ENCODE data around the gene PLCB4.

The PLCB4 gene

GRCh38 chr20:9200620-9201019 lies 131.7 kb downstream of the PLCB4 start:
- TF ChIP-seq CTCF (IDR thresholded peaks at IDR 0.05; ENCODE audit: low read depth, low read length) = no peak
- no peak overlapping the region for H3K4me3 ChIP-seq (ENCODE audit: low read depth, low read length)

GRCh38 chr20:9202420-9203080 lies 133.7 kb downstream of the PLCB4 start:
- no peak for TF ChIP-seq CTCF (IDR thresholded peaks at IDR 0.05; ENCODE audit: low read depth, low read length)
- no peak overlapping the region for H3K4me3 ChIP-seq (ENCODE audit: low read depth, low read length)

DNA sequence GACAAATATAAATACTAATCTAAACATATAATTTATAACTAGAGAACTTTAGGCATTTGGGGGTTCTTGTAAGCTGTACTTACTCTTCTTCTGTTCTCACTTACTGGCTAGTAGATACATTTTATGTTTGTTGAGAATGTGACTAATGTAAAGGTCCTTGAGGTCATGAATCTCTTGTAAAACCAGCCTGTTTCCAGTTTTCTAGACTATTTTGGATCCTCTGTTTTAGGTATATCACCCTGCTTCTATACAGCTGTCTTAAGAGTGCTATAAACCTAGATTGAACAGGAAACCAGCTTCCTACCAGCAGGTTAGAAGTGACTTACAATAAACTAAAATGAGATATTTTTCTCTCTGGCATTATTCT lies 134.2 kb downstream of the PLCB4 start:
- TF ChIP-seq CTCF (IDR thresholded peaks at IDR 0.05; ENCODE audit: low read depth, low read length) = no peak
- H3K4me3 ChIP-seq (ENCODE audit: low read depth, low read length) = no peak overlapping the region

DNA sequence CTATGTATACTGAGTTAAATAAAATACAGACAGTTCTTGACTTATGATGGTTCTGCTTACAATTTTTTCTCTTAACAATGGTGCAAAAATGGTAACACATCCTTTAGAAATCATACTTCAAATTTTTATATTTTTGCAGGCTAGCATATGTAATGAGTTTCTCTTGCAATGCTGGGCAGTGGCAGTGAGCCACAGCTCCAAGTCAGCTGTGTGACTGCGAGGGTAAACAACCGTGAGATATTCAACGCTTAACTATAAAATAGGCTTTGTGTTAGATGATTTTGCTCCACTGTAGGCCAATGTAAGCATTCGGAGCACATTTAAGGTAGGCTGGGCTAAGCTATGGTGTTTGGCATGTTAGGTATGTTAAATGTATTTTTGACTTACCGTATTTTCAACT lies 136.1 kb downstream of the PLCB4 start:
- H3K4me3 ChIP-seq (ENCODE audit: low read depth, low read length) = no peak overlapping the region
- no peak for TF ChIP-seq CTCF (IDR thresholded peaks at IDR 0.05; ENCODE audit: low read depth, low read length)

- H3K4me3 ChIP-seq (ENCODE audit: low read depth, low read length) = no peak overlapping the region
- no peak for TF ChIP-seq CTCF (IDR thresholded peaks at IDR 0.05; ENCODE audit: low read depth, low read length)
These were observed 137.6 kb downstream of the PLCB4 start for GRCh38 chr20:9206486-9206885.

- no peak for TF ChIP-seq CTCF (IDR thresholded peaks at IDR 0.05; ENCODE audit: low read depth, low read length)
- no peak overlapping the region for H3K4me3 ChIP-seq (ENCODE audit: low read depth, low read length)
These were observed 138.4 kb downstream of the PLCB4 start for GRCh38 chr20:9207253-9207652.

DNA sequence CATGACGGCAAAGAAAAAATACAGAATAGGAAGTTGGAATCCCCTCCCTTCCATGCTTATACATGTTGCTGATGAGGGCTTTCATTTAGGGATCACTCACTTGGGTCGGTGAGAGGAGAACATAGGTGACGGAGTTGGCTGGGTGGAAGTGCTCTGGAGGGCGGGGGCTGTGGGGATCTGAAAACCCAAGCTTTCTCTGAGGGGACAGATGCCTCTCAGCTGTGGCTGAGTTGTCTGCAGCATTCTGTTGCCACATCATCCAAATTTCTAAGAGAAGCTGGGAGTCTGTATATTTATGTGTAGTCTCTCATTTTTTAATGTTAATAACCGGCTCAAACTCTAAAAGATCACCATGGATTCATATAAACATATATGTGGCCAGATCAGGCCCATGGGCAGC lies 141.5 kb downstream of the PLCB4 start:
- TF ChIP-seq CTCF (IDR thresholded peaks at IDR 0.05; ENCODE audit: low read depth, low read length) = no peak
- H3K4me3 ChIP-seq (ENCODE audit: low read depth, low read length) = no peak overlapping the region
